Measurements from ENCODE around the gene CDC27.

The CDC27 gene

DNA sequence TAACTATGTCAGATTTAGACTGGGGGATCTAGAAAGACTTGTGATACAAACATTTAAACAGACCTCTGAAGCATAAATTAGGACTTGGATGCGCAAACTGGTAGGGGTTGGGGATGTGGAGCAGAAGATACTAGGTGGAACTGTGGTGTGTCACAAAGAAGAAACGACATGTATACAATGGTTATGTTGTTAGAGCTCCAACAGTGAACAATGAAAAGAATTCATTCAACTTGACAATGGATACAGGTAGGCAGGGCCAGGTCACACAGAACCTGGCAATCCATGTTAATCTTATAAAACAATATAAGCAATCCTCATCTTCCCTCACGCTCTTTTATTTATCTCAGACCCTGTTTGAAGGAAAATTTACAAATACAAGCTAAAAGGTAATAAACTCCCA is 102.0 kb downstream of the CDC27 start:
- ATAC-seq = no peak
- TF ChIP-seq PATZ1 (CRISPR knock-in tag; IDR thresholded peaks at IDR 0.05; ENCODE audit: borderline replicate concordance) = no peak
- TF ChIP-seq ISL1 (CRISPR knock-in tag; IDR thresholded peaks at IDR 0.05) = no peak
- no peak for TF ChIP-seq TCF4 (CRISPR knock-in tag; IDR thresholded peaks at IDR 0.05; ENCODE audit: borderline replicate concordance)
- no peak for TF ChIP-seq GLIS3 (CRISPR knock-in tag; IDR thresholded peaks at IDR 0.05)
- no peak for TF ChIP-seq CSRNP3 (CRISPR knock-in tag; IDR thresholded peaks at IDR 0.05)
- no peak for TF ChIP-seq TOX (CRISPR knock-in tag; IDR thresholded peaks at IDR 0.05; ENCODE audit: borderline replicate concordance)
- no peak for TF ChIP-seq RARB (CRISPR knock-in tag; IDR thresholded peaks at IDR 0.05)
- TF ChIP-seq ARNTL (CRISPR knock-in tag; IDR thresholded peaks at IDR 0.05; ENCODE audit: borderline replicate concordance, low read depth) = no peak
- TF ChIP-seq ZC3H10 (CRISPR knock-in tag; IDR thresholded peaks at IDR 0.05) = no peak
- no peak for TF ChIP-seq ESRRG (CRISPR knock-in tag; IDR thresholded peaks at IDR 0.05)
- no peak for TF ChIP-seq CSDC2 (CRISPR knock-in tag; IDR thresholded peaks at IDR 0.05)
- no peak for TF ChIP-seq ZNF8 (CRISPR knock-in tag; IDR thresholded peaks at IDR 0.05)
- no peak for TF ChIP-seq ZNF565 (CRISPR knock-in tag; conservative IDR thresholded peaks at IDR 0.05; ENCODE audit: low read depth)
- no peak for TF ChIP-seq PPARA (CRISPR knock-in tag; IDR thresholded peaks at IDR 0.05; ENCODE audit: borderline replicate concordance)
- TF ChIP-seq, protein P1, sequence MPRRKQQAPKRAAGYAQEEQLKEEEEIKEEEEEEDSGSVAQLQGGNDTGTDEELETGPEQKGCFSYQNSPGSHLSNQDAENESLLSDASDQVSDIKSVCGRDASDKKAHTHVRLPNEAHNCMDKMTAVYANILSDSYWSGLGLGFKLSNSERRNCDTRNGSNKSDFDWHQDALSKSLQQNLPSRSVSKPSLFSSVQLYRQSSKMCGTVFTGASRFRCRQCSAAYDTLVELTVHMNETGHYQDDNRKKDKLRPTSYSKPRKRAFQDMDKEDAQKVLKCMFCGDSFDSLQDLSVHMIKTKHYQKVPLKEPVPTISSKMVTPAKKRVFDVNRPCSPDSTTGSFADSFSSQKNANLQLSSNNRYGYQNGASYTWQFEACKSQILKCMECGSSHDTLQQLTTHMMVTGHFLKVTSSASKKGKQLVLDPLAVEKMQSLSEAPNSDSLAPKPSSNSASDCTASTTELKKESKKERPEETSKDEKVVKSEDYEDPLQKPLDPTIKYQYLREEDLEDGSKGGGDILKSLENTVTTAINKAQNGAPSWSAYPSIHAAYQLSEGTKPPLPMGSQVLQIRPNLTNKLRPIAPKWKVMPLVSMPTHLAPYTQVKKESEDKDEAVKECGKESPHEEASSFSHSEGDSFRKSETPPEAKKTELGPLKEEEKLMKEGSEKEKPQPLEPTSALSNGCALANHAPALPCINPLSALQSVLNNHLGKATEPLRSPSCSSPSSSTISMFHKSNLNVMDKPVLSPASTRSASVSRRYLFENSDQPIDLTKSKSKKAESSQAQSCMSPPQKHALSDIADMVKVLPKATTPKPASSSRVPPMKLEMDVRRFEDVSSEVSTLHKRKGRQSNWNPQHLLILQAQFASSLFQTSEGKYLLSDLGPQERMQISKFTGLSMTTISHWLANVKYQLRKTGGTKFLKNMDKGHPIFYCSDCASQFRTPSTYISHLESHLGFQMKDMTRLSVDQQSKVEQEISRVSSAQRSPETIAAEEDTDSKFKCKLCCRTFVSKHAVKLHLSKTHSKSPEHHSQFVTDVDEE (CRISPR knock-in tag; IDR thresholded peaks at IDR 0.05) = no peak
- TF ChIP-seq OSR1 (CRISPR knock-in tag; IDR thresholded peaks at IDR 0.05) = no peak
- no peak for TF ChIP-seq ZFP30 (CRISPR knock-in tag; IDR thresholded peaks at IDR 0.05)
- no peak for TF ChIP-seq ZFP3 (CRISPR knock-in tag; IDR thresholded peaks at IDR 0.05)
- TF ChIP-seq BACH2 (CRISPR knock-in tag; IDR thresholded peaks at IDR 0.05; ENCODE audit: borderline replicate concordance) = no peak

DNA sequence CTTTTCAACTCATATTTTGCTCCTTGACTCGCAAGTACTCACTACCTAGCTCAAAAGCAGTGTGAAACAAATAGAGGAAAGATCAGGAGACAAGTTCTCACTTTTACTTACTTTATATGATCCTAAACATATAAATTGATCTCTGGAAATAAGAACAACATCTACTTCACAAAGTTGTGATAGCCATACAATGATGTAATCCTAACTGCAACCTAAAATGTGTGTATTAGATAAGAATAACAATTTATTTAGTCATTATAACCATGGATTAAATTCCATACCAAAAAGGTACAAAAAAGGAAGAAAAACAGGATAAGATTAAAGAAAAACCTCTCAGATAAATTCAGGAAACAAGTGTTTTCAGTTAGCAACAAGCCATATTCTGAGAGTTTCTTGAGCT is 103.4 kb downstream of the CDC27 start:
- ATAC-seq = no peak
- TF ChIP-seq GLIS3 (CRISPR knock-in tag; IDR thresholded peaks at IDR 0.05) (no peak), ISL1 (CRISPR knock-in tag; IDR thresholded peaks at IDR 0.05) (no peak), BACH2 (CRISPR knock-in tag; IDR thresholded peaks at IDR 0.05; ENCODE audit: borderline replicate concordance) (no peak)

- no peak for ATAC-seq
- TF ChIP-seq CSRNP3 (CRISPR knock-in tag; IDR thresholded peaks at IDR 0.05) (no peak), ISL1 (CRISPR knock-in tag; IDR thresholded peaks at IDR 0.05) (no peak), CREB5 (CRISPR knock-in tag; IDR thresholded peaks at IDR 0.05; ENCODE audit: low read depth) (no peak), ZFP30 (CRISPR knock-in tag; IDR thresholded peaks at IDR 0.05) (no peak), ZC3H10 (CRISPR knock-in tag; IDR thresholded peaks at IDR 0.05) (no peak), ZNF70 (CRISPR knock-in tag; IDR thresholded peaks at IDR 0.05) (no peak), PATZ1 (CRISPR knock-in tag; IDR thresholded peaks at IDR 0.05; ENCODE audit: borderline replicate concordance) (no peak), PPARA (CRISPR knock-in tag; IDR thresholded peaks at IDR 0.05; ENCODE audit: borderline replicate concordance) (no peak), OSR1 (CRISPR knock-in tag; IDR thresholded peaks at IDR 0.05) (no peak), ESRRG (CRISPR knock-in tag; IDR thresholded peaks at IDR 0.05) (no peak), TOX (CRISPR knock-in tag; IDR thresholded peaks at IDR 0.05; ENCODE audit: borderline replicate concordance) (no peak)
Observed at GRCh38 chr17:47078801-47079200, 110.3 kb downstream of the CDC27 start.
